Nephron progenitor cell (in vitro differentiated cells): ENCODE measurements around the gene CCN2.

Experiments used
- DNase-seq: peaks from one replicate; pipeline ENCODE4 v3.0.0; 2021
- H3K27ac Mint-ChIP-seq: 2 replicates; pipeline ENCODE4 v1.8.0; 2021; ENCODE audit warnings: mild to moderate bottlenecking, moderate library complexity, mixed read lengths
- H3K27me3 Mint-ChIP-seq: 2 replicates; pipeline ENCODE4 v1.8.0; 2021; ENCODE audit warnings: mild to moderate bottlenecking, low read depth, mixed read lengths; ENCODE audit not compliant: poor library complexity
- H3K36me3 Mint-ChIP-seq: 2 replicates; pipeline ENCODE4 v1.8.0; 2021; ENCODE audit warnings: low read depth, mixed read lengths
- H3K4me1 Mint-ChIP-seq: 2 replicates; pipeline ENCODE4 v1.8.0; 2021; ENCODE audit warnings: mixed read lengths
- H3K4me3 Mint-ChIP-seq: 2 replicates; pipeline ENCODE4 v1.8.0; 2021; ENCODE audit warnings: mild to moderate bottlenecking, moderate library complexity, mixed read lengths
- H3K9me3 Mint-ChIP-seq: 2 replicates; pipeline ENCODE4 v1.8.0; 2021; ENCODE audit warnings: mild to moderate bottlenecking, moderate library complexity, mixed read lengths
- CTCF ChIP-seq: fragments of 200-600 bp; sonication (generic); IDR thresholded peaks from 2 replicates; pipeline ENCODE4 v1.5.0; 2021; ENCODE audit warnings: antibody characterized with exemption

Gene CCN2

GRCh38 chr6:131950767-131951575 is at the start of gene CCN2:
Gene CCN2 (minus strand): TSS chr6:131951372. CDS start chr6:131951172, 200 bp downstream.
- Mint-ChIP-seq H3K4me3 (peak within 1 kb of the TSS; percentile 89), H3K4me1 (peaks cover 55% of the 10 kb centered on the region), H3K27me3 (peaks cover 14% of the 10 kb centered on the region), H3K27ac (peak within 1 kb of the TSS; percentile 87), H3K36me3 (peaks cover 12% of the 10 kb centered on the region), H3K9me3 (no peaks in the 10 kb centered on the region)
- DNase-seq = peak; percentile 91
- no peak for TF ChIP-seq CTCF

- no peaks in the 10 kb centered on the region for H3K4me1 Mint-ChIP-seq
- H3K36me3 Mint-ChIP-seq = no peaks in the 10 kb centered on the region
- no peak overlapping the region for H3K27ac Mint-ChIP-seq
- DNase-seq = no peak
- no peak overlapping the region for H3K4me3 Mint-ChIP-seq
- H3K27me3 Mint-ChIP-seq = no peaks in the 10 kb centered on the region
- H3K9me3 Mint-ChIP-seq = peaks cover 7% of the 10 kb centered on the region
- TF ChIP-seq CTCF = no peak
Observed at GRCh38 chr6:132000296-132000695, 49.1 kb upstream of the CCN2 start.

- Mint-ChIP-seq H3K4me1 (no peaks in the 10 kb centered on the region), H3K27me3 (no peaks in the 10 kb centered on the region), H3K4me3 (no peak overlapping the region), H3K9me3 (peaks cover 7% of the 10 kb centered on the region), H3K36me3 (no peaks in the 10 kb centered on the region), H3K27ac (no peak overlapping the region)
- TF ChIP-seq CTCF = no peak
- no peak for DNase-seq
Observed at GRCh38 chr6:131999545-132000146, 48.5 kb upstream of the CCN2 start.

GRCh38 chr6:131998255-131998982 is 47.2 kb upstream of the CCN2 start:
- Mint-ChIP-seq H3K27me3 (no peaks in the 10 kb centered on the region), H3K36me3 (no peaks in the 10 kb centered on the region), H3K9me3 (peaks cover 4% of the 10 kb centered on the region)

GRCh38 chr6:131997429-131998153 is 46.4 kb upstream of the CCN2 start:
- Mint-ChIP-seq H3K4me3 (no peak overlapping the region), H3K36me3 (no peaks in the 10 kb centered on the region), H3K27me3 (no peaks in the 10 kb centered on the region), H3K4me1 (no peaks in the 10 kb centered on the region), H3K27ac (no peak overlapping the region), H3K9me3 (peaks cover 3% of the 10 kb centered on the region)
- DNase-seq = no peak
- no peak for TF ChIP-seq CTCF

More at GRCh38 chr6:131998255-131998982, 47.2 kb upstream of the CCN2 start:
- Mint-ChIP-seq H3K4me1 (no peaks in the 10 kb centered on the region), H3K4me3 (no peak overlapping the region), H3K27ac (no peak overlapping the region)
- no peak for DNase-seq
- TF ChIP-seq CTCF = no peak
